GM18505 (cell line): ENCODE data around the gene DRICH1.
"Not testable (repeated sequence)": the region's sequence is repeated elsewhere in the genome, so short reads cannot be mapped to it uniquely, and the experiment has no call there.

Experiments
- ATAC-seq: cut with Tn5 transposase; IDR thresholded peaks from one replicate; pipeline ENCODE4 v1.9.1; 2021; ENCODE audit not compliant: unreplicated experiment
- POLR2A ChIP-seq: IDR thresholded peaks from 4 replicates; pipeline ENCODE4 v1.6.1; 2011; ENCODE audit warnings: borderline replicate concordance; ENCODE audit not compliant: insufficient read depth, insufficient read length; ENCODE audit errors: extremely low read depth

Gene DRICH1

GRCh38 chr22:23670378-23671295, 38.5 kb upstream of the DRICH1 start:
- no peak for TF ChIP-seq POLR2A
- no peak for ATAC-seq

- not testable (repeated sequence) for ATAC-seq
Measured at GRCh38 chr22:23660381-23660780, 28.3 kb upstream of the DRICH1 start.

- ATAC-seq: no peak
- TF ChIP-seq POLR2A: no peak
Measured at GRCh38 chr22:23657727-23658126, 25.6 kb upstream of the DRICH1 start.

GRCh38 chr22:23655891-23656475, 23.9 kb upstream of the DRICH1 start:
- no peak for TF ChIP-seq POLR2A
- ATAC-seq: no peak

GRCh38 chr22:23652711-23653110, 20.6 kb upstream of the DRICH1 start:
- ATAC-seq: no peak
- TF ChIP-seq POLR2A: no peak

- ATAC-seq: no peak
- no peak for TF ChIP-seq POLR2A
Measured at GRCh38 chr22:23652286-23652685, 20.2 kb upstream of the DRICH1 start.

GRCh38 chr22:23651676-23652075, 19.6 kb upstream of the DRICH1 start:
- no peak for TF ChIP-seq POLR2A
- ATAC-seq: no peak

- ATAC-seq: no peak
- no peak for TF ChIP-seq POLR2A
Measured at GRCh38 chr22:23649071-23649501, 17.0 kb upstream of the DRICH1 start.

GRCh38 chr22:23646526-23646925, 14.4 kb upstream of the DRICH1 start:
- ATAC-seq: not testable (repeated sequence)

- not testable (repeated sequence) for ATAC-seq
Measured at GRCh38 chr22:23640206-23640605, 8.1 kb upstream of the DRICH1 start.

- no peak for ATAC-seq
- no peak for TF ChIP-seq POLR2A
Measured at GRCh38 chr22:23639661-23640060, 7.5 kb upstream of the DRICH1 start.

GRCh38 chr22:23638611-23639010, 6.5 kb upstream of the DRICH1 start:
- TF ChIP-seq POLR2A: no peak
- no peak for ATAC-seq

- ATAC-seq: not testable (repeated sequence)
Measured at GRCh38 chr22:23635291-23635690, 3.2 kb upstream of the DRICH1 start.

GRCh38 chr22:23628056-23628743, 3.9 kb downstream of the DRICH1 start:
- not testable (repeated sequence) for ATAC-seq

- not testable (repeated sequence) for ATAC-seq
Measured at GRCh38 chr22:23627401-23628055, 4.6 kb downstream of the DRICH1 start.
